Spinal cord (tissue), 10 donors: ENCODE data around the gene UBE2C. TPM values are rescaled to one million over a fixed set of nuclear protein-coding genes. Genes with fewer than 3 reads are reported as not detected.

ENCODE experiments used
- DNase-seq, 6 donors: peaks; one replicate each; pipeline versions ENCODE4 v3.0.0 to v3.0.0-alpha.2; 2013 to 2015; ENCODE audit warnings: low spot score in 6 of 6, low read depth in 4 of 6
- H3K27ac ChIP-seq: one replicate; pipeline ENCODE4 v1.5.1; 2013; ENCODE audit warnings: low read depth, low read length, control low read depth
- H3K27me3 ChIP-seq: one replicate; pipeline ENCODE4 v1.6.1; 2013; ENCODE audit warnings: low read length; ENCODE audit not compliant: control insufficient read depth, insufficient read depth
- H3K36me3 ChIP-seq: one replicate; pipeline ENCODE4 v1.6.1; 2013; ENCODE audit warnings: low read length; ENCODE audit not compliant: control insufficient read depth, insufficient read depth
- H3K4me1 ChIP-seq: one replicate; pipeline ENCODE4 v1.6.1; 2013; ENCODE audit warnings: low read length; ENCODE audit not compliant: control insufficient read depth, insufficient read depth
- H3K4me3 ChIP-seq: one replicate; pipeline ENCODE4 v1.5.1; 2013; ENCODE audit warnings: low read depth, low read length, control low read depth
- H3K9me3 ChIP-seq: one replicate; pipeline ENCODE4 v1.6.1; 2013; ENCODE audit warnings: low read length; ENCODE audit not compliant: control insufficient read depth, insufficient read depth
- WGBS: methylation state at CpG from one replicate; pipeline ENCODE4 v1.1.5; 2013; ENCODE audit warnings: missing lambda C conversion rate; ENCODE audit not compliant: insufficient coverage; 5-methylcytosine and 5-hydroxymethylcytosine counted together
- polyA plus RNA-seq, 2 donors: library from polyadenylated mRNA; unstranded; fragments of 120-200 nt; gene quantifications; one replicate each; pipeline ENCODE4 v1.2.1, GENCODE V29; 2013; ENCODE audit not compliant: insufficient read length in 2 of 2
- total RNA-seq, 2 donors: library from RNA; depleted of rRNA in 1 of 2; stranded (reverse); fragments of 120-200 nt in 1 of 2; fragments of >200 nt in 1 of 2; gene quantifications; one replicate each; pipeline versions ENCODE4 v1.2.3 to v1.2.4, GENCODE V29; 2013 to 2014
- donor health status: healthy.

UBE2C gene
- total and polyA plus RNA-seq, 4 donors: 7.1 to 36.0 (median 29.3) TPM

DNA sequence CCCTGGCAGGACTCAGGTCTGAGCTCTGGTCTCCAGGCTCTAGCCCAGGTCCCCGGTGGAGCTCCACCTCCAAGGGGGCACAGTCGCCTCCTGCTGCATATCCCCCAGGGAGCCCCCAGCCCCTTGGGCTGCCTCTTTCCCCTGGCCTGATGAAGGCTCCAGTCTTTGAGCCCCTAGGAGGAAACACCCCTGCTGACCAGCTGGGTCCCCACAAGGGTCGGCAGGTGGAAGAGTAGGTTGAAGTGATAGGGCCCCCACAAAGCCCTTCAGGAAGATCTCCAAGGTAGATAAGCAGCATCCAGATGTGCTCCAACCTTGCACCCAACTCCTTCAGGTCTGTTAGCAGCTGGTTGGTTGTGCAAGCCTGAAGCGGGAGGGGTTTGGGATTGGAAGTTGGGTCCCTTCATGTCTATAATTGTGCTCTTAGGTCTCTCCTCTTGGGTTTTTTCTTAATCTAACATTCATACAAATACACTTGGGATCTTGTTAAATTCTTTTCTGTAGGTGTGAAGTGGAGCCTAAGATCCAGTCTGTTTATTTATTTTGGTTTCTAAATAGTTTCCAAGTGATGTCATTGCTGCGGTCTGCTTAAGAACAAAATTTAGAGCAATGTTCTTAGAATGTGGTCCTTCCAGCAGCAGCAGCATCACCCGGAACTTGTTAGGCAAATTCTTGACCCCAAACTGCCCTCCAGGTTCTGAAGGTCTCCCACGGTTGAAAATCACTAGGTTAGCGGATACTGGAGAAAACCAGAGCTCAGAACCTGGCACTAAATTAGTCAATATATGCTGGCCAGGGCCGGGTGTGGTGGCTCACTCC, 5.1 kb downstream of the UBE2C start:
- Histone ChIP-seq H3K4me3 (no peak overlapping the region), H3K4me1 (peaks cover 12% of the 10 kb centered on the region), H3K27ac (peak overlapping the region; percentile 19), H3K27me3 (peaks cover 9% of the 10 kb centered on the region), H3K36me3 (peaks cover 12% of the 10 kb centered on the region), H3K9me3 (no peaks in the 10 kb centered on the region)
- no peak for DNase-seq
- 83% methylated on average over 6 of the region's 9 CpGs for WGBS

DNA sequence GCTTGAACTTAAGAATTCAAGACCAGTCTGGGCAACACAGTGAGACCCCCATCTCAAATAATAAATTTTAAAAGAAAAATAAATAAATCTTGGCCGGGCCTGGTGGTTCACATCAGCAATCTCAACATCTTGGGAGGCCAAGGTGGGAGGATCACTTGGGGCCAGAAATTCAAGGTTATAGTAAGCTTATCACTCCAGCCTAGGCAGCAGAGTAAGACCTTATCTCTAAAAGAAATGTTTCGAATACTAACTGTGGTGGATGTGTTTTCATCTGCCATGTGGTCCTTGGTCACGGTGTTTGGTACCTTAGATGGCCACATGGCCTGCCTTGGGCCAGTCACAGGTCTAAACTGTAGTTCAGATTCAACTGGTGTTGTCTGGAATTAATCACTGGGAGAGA, 5.8 kb downstream of the UBE2C start:
- no peak for DNase-seq
- H3K36me3 ChIP-seq: peaks cover 12% of the 10 kb centered on the region
- no peak overlapping the region for H3K27ac ChIP-seq
- peaks cover 16% of the 10 kb centered on the region for H3K27me3 ChIP-seq
- peaks cover 12% of the 10 kb centered on the region for H3K4me1 ChIP-seq
- H3K4me3 ChIP-seq: no peak overlapping the region
- no peaks in the 10 kb centered on the region for H3K9me3 ChIP-seq
- WGBS: 100% methylated on average over 1 of the region's 3 CpGs

DNA sequence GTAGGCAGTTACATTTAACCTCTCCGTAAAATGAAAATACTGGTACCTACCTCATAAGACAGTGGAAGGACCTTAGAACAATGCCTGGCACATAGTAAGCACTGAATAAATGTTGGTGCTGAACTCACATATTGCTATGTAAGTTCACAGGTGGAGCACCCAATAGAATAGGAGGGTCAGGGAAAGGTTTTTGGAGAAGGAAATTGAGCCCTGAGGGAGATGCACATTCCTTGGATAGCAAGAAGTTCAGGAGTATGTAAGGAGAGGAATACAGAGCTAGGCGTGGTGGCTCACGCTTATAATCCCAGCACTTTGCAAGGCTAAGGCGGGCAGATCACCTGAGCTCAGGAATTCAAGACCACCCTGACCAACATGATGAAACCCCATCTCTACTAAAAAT, 7.0 kb downstream of the UBE2C start:
- Histone ChIP-seq H3K36me3 (peaks cover 12% of the 10 kb centered on the region), H3K27me3 (peaks cover 28% of the 10 kb centered on the region), H3K9me3 (no peaks in the 10 kb centered on the region), H3K4me3 (no peak overlapping the region), H3K4me1 (peaks cover 19% of the 10 kb centered on the region), H3K27ac (no peak overlapping the region)
- WGBS: 80% methylated on average over 1 of the region's 4 CpGs
- DNase-seq: no peak

DNA sequence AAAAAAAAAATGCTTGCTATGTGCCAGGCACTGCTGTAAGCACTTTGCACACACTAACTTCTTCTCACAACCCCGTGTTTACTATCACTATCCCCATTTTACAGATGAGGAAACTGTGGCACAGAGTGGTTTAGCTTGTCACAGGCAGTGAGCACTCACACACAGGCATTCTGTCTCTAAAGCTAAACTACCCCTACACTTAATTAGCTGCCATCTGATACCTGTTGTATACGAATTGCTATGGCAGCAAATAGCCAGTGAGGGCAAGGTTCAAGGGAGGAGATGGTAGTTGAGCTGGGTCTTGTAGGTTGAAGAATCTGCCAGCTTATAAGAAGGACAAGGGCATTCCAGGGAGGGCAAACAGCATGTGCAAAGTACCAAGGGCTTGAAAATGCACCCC, 9.5 kb downstream of the UBE2C start:
- H3K36me3 ChIP-seq: peaks cover 4% of the 10 kb centered on the region
- no peaks in the 10 kb centered on the region for H3K9me3 ChIP-seq
- WGBS: 100% methylated on average over 1 of the region's 2 CpGs
- no peak for DNase-seq
- no peak overlapping the region for H3K27ac ChIP-seq
- H3K4me3 ChIP-seq: no peak overlapping the region
- peaks cover 30% of the 10 kb centered on the region for H3K27me3 ChIP-seq
- peaks cover 23% of the 10 kb centered on the region for H3K4me1 ChIP-seq

- H3K27me3 ChIP-seq: peaks cover 30% of the 10 kb centered on the region
- no peak overlapping the region for H3K27ac ChIP-seq
- peak in 2 of 6 donors; percentile 49 to 67 for DNase-seq
- H3K36me3 ChIP-seq: no peaks in the 10 kb centered on the region
- WGBS: 4% methylated on average over 24 of the region's 24 CpGs
- peaks cover 25% of the 10 kb centered on the region for H3K4me1 ChIP-seq
- H3K9me3 ChIP-seq: no peaks in the 10 kb centered on the region
- H3K4me3 ChIP-seq: peak overlapping the region; percentile 18
Observed at GRCh38 chr20:45822857-45823256, 10.4 kb downstream of the UBE2C start.

DNA sequence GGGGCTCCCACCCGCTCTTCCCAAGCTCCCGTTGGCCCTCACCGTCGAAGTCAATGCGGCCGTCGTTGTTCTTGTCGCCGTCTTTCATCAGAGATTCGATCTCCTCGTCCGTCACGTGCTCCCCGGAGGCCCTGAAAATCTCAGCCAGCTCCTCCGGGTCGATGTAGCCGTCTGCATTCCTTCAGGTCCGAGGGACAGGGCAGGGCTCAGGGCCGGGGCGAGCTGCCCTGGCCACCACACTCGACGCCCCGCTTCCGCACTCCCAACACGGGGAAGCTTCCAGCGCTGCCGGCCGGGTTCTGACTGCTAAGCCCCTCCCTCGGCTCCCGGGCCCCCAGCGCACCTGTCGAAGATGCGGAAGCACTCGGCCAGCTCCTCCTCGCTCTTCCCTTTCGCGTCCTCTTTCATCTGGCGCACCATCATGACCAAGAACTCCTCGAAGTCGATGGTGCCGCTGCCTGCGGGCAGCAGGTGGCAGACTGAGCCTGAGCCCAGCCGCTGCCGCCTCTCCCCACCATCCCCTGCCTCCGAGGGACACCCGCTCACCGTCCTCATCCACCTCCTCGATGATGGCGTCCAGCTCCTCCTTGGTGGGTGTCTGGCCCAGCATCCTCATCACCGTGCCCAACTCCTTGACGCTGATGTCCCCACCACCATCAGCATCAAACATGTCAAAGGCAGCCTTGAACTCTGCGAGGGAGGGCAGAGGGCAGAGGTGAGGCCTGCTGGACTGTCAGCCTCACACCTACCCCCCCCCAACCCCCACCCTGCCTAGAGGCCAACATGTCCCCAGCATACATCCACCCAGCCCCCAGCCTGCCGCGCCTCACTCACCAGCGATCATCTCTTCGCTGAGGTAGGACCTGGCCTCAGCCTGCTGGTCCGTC, 11.7 kb downstream of the UBE2C start:
- peak in 1 of 6 donors; percentile 36 for DNase-seq
- Histone ChIP-seq H3K36me3 (no peaks in the 10 kb centered on the region), H3K27me3 (peaks cover 30% of the 10 kb centered on the region), H3K4me3 (no peak overlapping the region), H3K9me3 (no peaks in the 10 kb centered on the region), H3K4me1 (peaks cover 25% of the 10 kb centered on the region), H3K27ac (no peak overlapping the region)
- whole genome bisulfite sequencing: 18% methylated on average over 54 of the region's 57 CpGs

DNA sequence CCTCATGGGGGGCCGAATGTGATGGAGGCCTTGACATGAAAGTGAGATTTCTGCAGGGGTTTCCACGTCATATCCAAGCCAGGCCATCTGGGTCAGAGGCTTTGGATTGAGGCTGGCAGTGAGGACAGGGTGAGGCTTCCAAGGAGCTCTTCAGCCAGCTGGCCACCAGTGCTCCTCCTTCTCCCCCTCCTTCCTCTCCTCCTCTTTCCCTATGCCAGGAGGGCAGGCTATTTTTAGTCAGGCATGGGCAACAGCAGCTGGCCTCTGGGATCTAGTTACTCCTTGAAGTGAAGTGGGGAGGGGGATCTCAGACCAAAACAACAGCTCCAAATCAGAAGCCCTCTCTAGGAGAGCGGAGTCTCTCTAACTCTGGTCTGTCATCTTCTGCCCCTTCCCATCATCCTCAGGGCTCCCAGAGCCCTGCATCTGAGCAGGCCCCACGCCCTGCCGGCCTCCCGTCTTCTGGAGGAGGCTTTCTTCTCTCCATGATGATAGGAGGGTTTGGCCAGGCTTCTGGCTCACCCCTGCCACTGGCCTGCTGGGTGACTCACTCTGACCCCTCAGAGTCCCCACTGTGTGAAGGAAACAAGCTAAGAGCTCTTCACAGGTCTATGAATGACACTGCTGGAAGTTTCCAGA, 14.1 kb downstream of the UBE2C start:
- no peak overlapping the region for H3K4me3 ChIP-seq
- no peaks in the 10 kb centered on the region for H3K9me3 ChIP-seq
- no peak for DNase-seq
- 88% methylated on average over 1 of the region's 6 CpGs for WGBS
- H3K27ac ChIP-seq: no peak overlapping the region
- H3K36me3 ChIP-seq: no peaks in the 10 kb centered on the region
- H3K27me3 ChIP-seq: peaks cover 28% of the 10 kb centered on the region
- H3K4me1 ChIP-seq: peaks cover 25% of the 10 kb centered on the region

- H3K27ac ChIP-seq: no peak within 1 kb of the TSS
- H3K4me1 ChIP-seq: peaks cover 25% of the 10 kb centered on the region
- H3K36me3 ChIP-seq: no peaks in the 10 kb centered on the region
- DNase-seq: no peak
- H3K9me3 ChIP-seq: no peaks in the 10 kb centered on the region
- peaks cover 25% of the 10 kb centered on the region for H3K27me3 ChIP-seq
- WGBS: 83% methylated on average over 8 of the region's 8 CpGs
- no peak within 1 kb of the TSS for H3K4me3 ChIP-seq
Observed at GRCh38 chr20:45827030-45827652, 14.7 kb downstream of the UBE2C start, which contains the start of gene TNNC2. Gene TNNC2 (minus strand): TSS chr20:45827312. CDS start chr20:45827248, 64 bp downstream.

DNA sequence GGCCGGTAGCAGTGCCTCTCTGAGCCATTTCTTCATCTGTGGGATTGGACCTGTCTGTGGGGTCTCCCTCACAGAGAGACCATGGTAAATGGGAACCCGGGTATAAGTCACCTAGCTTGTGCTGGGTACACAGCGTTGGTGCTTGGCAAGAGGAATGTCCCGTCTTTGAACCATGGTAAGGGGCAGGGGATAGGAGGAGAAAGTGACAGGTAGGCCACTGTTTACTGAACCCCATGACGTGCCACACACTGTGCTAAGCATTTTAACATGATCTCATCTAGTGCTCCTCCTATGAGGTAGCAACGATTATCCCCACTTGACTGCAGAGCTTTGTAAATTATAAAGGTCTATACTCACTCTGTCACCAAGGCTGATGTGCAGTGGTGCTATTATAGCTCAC, 15.3 kb downstream of the UBE2C start:
- Histone ChIP-seq H3K27me3 (peaks cover 20% of the 10 kb centered on the region), H3K27ac (no peak overlapping the region), H3K36me3 (no peaks in the 10 kb centered on the region), H3K4me1 (peaks cover 22% of the 10 kb centered on the region), H3K9me3 (no peaks in the 10 kb centered on the region), H3K4me3 (no peak overlapping the region)
- DNase-seq: no peak
- 92% methylated on average over 5 of the region's 6 CpGs for WGBS
